ENCODE data around the gene CA10. TPM values are rescaled to one million over a fixed set of nuclear protein-coding genes. Genes with fewer than 3 reads are reported as not detected.

Gene CA10
- total RNA-seq, 6 experiments from 2014 or later: not detected

- no peak for DNase-seq
These were observed 512.0 kb downstream of the CA10 start for GRCh38 chr17:51646539-51646938.

DNA sequence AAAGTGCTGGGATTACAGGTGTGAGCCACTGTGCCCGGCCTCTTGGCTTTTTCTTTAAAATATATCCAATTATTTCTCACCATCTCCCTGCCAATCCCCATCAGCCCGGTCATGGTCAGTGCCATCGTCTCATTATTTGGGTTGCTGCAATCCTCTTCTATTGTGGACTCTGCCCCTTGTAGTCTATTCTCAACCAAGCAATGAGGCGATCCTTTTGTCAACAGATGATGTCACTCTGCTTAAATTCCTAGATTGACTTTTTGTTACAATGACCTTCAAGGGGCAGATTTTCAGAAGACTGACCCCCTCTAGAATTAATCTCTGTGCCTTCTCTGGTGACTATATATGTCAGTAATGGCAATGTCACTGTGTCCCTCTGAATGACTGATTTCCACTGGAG is 513.5 kb downstream of the CA10 start:
- Mint-ChIP-seq H3K9me3 (peaks cover 52% of the 10 kb centered on the region), H3K27ac (no peak overlapping the region), H3K27me3 (ENCODE audit: insufficient read depth) (peaks cover 3% of the 10 kb centered on the region; the same call in 1 of the 2 replicates), H3K4me3 (no peak overlapping the region), H3K4me1 (ENCODE audit: low read depth) (no peaks in the 10 kb centered on the region), H3K36me3 (ENCODE audit: low read depth) (no peaks in the 10 kb centered on the region)
- DNase-seq: no peak
- no peak for TF ChIP-seq CTCF (IDR thresholded peaks at IDR 0.05)

More at GRCh38 chr17:51646539-51646938, 512.0 kb downstream of the CA10 start:
- H3K9me3 Mint-ChIP-seq: peaks cover 49% of the 10 kb centered on the region
- H3K27ac Mint-ChIP-seq: no peak overlapping the region
- H3K4me1 Mint-ChIP-seq (ENCODE audit: low read depth): no peaks in the 10 kb centered on the region
- no peak for TF ChIP-seq CTCF (IDR thresholded peaks at IDR 0.05)
- H3K36me3 Mint-ChIP-seq (ENCODE audit: low read depth): no peaks in the 10 kb centered on the region
- no peak overlapping the region for H3K4me3 Mint-ChIP-seq
- peaks cover 3% of the 10 kb centered on the region; the same call in 1 of the 2 replicates for H3K27me3 Mint-ChIP-seq (ENCODE audit: insufficient read depth)

GRCh38 chr17:51643702-51644490 is 514.6 kb downstream of the CA10 start:
- Mint-ChIP-seq H3K36me3 (ENCODE audit: low read depth) (no peaks in the 10 kb centered on the region), H3K4me1 (ENCODE audit: low read depth) (no peaks in the 10 kb centered on the region), H3K4me3 (no peak overlapping the region), H3K9me3 (peaks cover 56% of the 10 kb centered on the region), H3K27me3 (ENCODE audit: insufficient read depth) (peaks cover 4% of the 10 kb centered on the region; the same call in 1 of the 2 replicates), H3K27ac (no peak overlapping the region)
- TF ChIP-seq CTCF (IDR thresholded peaks at IDR 0.05): no peak
- DNase-seq: no peak

DNA sequence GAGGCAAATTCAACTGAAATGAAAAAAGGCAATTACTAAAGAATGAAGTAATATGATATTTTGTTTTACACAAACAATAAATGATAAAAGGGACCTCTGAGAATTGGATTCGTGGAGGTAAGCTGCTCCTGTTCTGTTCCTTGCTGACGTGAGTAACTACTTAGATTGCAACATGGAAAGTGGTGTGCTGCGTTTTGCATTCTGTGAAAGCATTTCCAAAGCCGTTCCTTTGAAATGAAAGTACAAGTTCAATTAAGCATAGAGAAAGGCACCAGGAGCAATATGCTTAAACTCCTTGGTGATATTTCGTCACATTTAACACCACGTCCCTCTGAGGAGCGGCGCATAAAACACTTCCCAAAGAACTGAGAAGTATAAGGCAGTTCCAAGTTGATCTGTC is 516.5 kb downstream of the CA10 start:
- H3K9me3 Mint-ChIP-seq: peaks cover 60% of the 10 kb centered on the region
- no peak overlapping the region for H3K27ac Mint-ChIP-seq
- DNase-seq: no peak
- 0 out of 2 replicates have a peak, but pooled peaks cover 5% of the 10 kb centered on the region for H3K36me3 Mint-ChIP-seq (ENCODE audit: low read depth)
- no peaks in the 10 kb centered on the region for H3K4me1 Mint-ChIP-seq (ENCODE audit: low read depth)
- no peak for TF ChIP-seq CTCF (IDR thresholded peaks at IDR 0.05)
- no peak overlapping the region for H3K4me3 Mint-ChIP-seq
- H3K27me3 Mint-ChIP-seq (ENCODE audit: insufficient read depth): peaks cover 2% of the 10 kb centered on the region; the same call in 1 of the 2 replicates

GRCh38 chr17:51640108-51640622 is 518.3 kb downstream of the CA10 start:
- Mint-ChIP-seq H3K27me3 (ENCODE audit: insufficient read depth) (peaks cover 2% of the 10 kb centered on the region; the same call in 1 of the 2 replicates), H3K27ac (no peak overlapping the region)

More at GRCh38 chr17:51640108-51640622, 518.3 kb downstream of the CA10 start:
- Mint-ChIP-seq H3K36me3 (ENCODE audit: low read depth) (0 out of 2 replicates have a peak, but pooled peaks cover 5% of the 10 kb centered on the region), H3K4me1 (ENCODE audit: low read depth) (no peaks in the 10 kb centered on the region), H3K4me3 (no peak overlapping the region), H3K9me3 (peaks cover 47% of the 10 kb centered on the region)
- TF ChIP-seq CTCF (IDR thresholded peaks at IDR 0.05): no peak
- DNase-seq: no peak
